Kidney (tissue), 14 donors: ENCODE data around the gene VAMP8. TPM values are rescaled to one million over a fixed set of nuclear protein-coding genes. Genes with fewer than 3 reads are reported as not detected.

Source experiments
- DNase-seq, 5 donors: peaks; one replicate each; pipeline ENCODE4 v3.0.0-alpha.2; 2013 to 2020
- FAIRE-seq: peaks from 2 replicates; lab custom pipeline; 2012; peaks lifted over from hg19 to GRCh38; lab: Jason Lieb, UNC
- H3K27ac ChIP-seq, 2 donors: one replicate each; pipeline ENCODE4 v1.7.0; 2013; ENCODE audit warnings: low read depth in 2 of 2, low read length in 2 of 2, inconsistent platforms in 1 of 2
- H3K27me3 ChIP-seq: one replicate; pipeline ENCODE4 v1.7.1; 2013; ENCODE audit warnings: low read length, inconsistent platforms; ENCODE audit not compliant: control insufficient read depth, insufficient read depth
- H3K36me3 ChIP-seq, 3 donors: one replicate each; pipeline versions ENCODE4 v1.7.0 to v1.7.1; 2013; ENCODE audit warnings: low read length in 3 of 3, control low read depth in 1 of 3, inconsistent platforms in 1 of 3; ENCODE audit not compliant: insufficient read depth in 3 of 3, control insufficient read depth in 2 of 3
- H3K4me1 ChIP-seq, 3 donors: one replicate each; pipeline versions ENCODE4 v1.7.0 to v1.7.1; 2013; ENCODE audit warnings: low read length in 3 of 3, inconsistent platforms in 1 of 3, low read depth in 1 of 3; ENCODE audit not compliant: control insufficient read depth in 2 of 3, insufficient read depth in 2 of 3
- H3K4me3 ChIP-seq, 3 donors: one replicate each; pipeline versions ENCODE4 v1.7.0 to v1.8.1; 2013; ENCODE audit warnings: low read length in 3 of 3, control low read depth in 1 of 3, inconsistent platforms in 1 of 3
- H3K9ac ChIP-seq, 3 donors: one replicate each; pipeline versions ENCODE4 v1.7.0 to v1.7.1; 2013; ENCODE audit warnings: low read length in 3 of 3, control low read depth in 1 of 3, inconsistent platforms in 1 of 3
- H3K9me3 ChIP-seq, 3 donors: one replicate each; pipeline versions ENCODE4 v1.7.0 to v1.7.1; 2013; ENCODE audit warnings: low read length in 3 of 3, control low read depth in 1 of 3, inconsistent platforms in 1 of 3; ENCODE audit not compliant: control insufficient read depth in 2 of 3, insufficient read depth in 1 of 3
- intact Hi-C: fragments of 100-400 bp; cut with DNase I; formaldehyde crosslinking; loops from one replicate; pipeline ENCODE4 v1.11.1; 2022
- polyA plus RNA-seq: library from polyadenylated mRNA; stranded (reverse); fragments of 350-450 nt; fragmentation: Illumina TruSeq; extraction: RNeasy Lipid Tissue Mini Kit (QIAGEN cat#74804); gene quantifications from one replicate; pipeline ENCODE4 v1.2.3, GENCODE V29; 2014; ENCODE audit warnings: low read depth, low replicate concordance; ENCODE audit not compliant: insufficient read depth
- total RNA-seq: library from RNA; stranded (reverse); fragmentation: NEBNext Ultra II Directional; extraction: Animal tissue kit (Norgen Biotek cat#: 25700); gene quantifications from one replicate; pipeline ENCODE4 v1.2.1, GENCODE V29; 2021
- TF ChIP-seq, protein P1 (sequence below): IDR thresholded peaks from 3 replicates; pipeline ENCODE4 v1.5.1; 2012; ENCODE audit warnings: mild to moderate bottlenecking, moderate library complexity, borderline replicate concordance; ENCODE audit not compliant: insufficient read depth; ENCODE audit errors: extremely low read depth
- donor health status: control.
- donor health status: control.
- donor health status: control.
- donor health status: control.
- donor health status: control.
- donor health status: DM: yes; HTN: yes; CAD: no.
- donor health status: Normal renal cell carcinoma (clear cell type).

The VAMP8 gene
- total and polyA plus RNA-seq, 2 donors from 2014 or later: 196 to 604 TPM

DNA sequence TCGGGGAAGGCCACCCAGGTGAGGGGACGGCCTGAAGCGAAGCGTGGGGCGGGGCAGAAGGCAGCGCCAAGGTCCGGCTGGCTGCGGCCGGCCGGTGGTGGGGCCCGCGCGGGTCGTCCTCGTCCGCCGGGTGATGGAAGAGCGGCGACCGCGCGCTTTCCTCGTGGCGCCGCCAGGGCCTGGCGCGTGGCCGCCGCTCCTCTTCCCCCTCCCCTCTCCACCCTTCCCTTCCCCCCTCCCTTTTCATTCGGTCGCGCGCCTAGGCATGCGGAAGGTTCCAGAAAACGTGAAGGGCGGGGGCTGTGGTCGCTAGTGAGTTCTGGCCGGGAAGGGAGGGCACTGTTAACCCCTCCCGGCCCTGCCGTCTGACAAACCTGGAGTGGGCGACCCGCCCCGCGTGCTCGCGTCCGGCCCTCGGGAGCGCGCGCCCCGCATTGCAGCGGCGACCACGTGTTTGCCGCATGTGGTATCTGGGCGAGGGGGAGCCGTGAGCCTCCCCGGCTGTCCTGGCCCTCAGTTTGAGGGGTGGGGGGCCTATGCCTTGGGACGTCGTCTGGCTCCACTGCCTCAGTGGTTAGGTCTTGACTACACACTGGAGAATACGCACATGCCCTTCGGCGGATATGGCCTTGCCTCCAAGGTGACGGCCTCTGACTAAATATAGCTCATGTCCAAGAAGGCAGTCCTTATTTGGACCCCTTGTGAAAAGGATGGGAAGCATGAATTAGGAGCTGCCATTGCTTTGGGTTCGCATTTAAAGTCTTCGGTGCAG lies 37.8 kb upstream of the VAMP8 start:
- TF ChIP-seq, protein P1, sequence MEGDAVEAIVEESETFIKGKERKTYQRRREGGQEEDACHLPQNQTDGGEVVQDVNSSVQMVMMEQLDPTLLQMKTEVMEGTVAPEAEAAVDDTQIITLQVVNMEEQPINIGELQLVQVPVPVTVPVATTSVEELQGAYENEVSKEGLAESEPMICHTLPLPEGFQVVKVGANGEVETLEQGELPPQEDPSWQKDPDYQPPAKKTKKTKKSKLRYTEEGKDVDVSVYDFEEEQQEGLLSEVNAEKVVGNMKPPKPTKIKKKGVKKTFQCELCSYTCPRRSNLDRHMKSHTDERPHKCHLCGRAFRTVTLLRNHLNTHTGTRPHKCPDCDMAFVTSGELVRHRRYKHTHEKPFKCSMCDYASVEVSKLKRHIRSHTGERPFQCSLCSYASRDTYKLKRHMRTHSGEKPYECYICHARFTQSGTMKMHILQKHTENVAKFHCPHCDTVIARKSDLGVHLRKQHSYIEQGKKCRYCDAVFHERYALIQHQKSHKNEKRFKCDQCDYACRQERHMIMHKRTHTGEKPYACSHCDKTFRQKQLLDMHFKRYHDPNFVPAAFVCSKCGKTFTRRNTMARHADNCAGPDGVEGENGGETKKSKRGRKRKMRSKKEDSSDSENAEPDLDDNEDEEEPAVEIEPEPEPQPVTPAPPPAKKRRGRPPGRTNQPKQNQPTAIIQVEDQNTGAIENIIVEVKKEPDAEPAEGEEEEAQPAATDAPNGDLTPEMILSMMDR: no peak
- intact Hi-C loops: no loop called here
- Histone ChIP-seq H3K36me3 (peaks cover 17 to 36% (median 25%) of the 10 kb centered on the region in 3 donors), H3K27ac (peak overlapping the region; percentile 100), H3K4me1 (peaks cover 11 to 18% (median 14%) of the 10 kb centered on the region in 3 donors), H3K9me3 (no peaks in the 10 kb centered on the region), H3K9ac (peak overlapping the region; percentile 95 to 100 (median 96)), H3K4me3 (peak overlapping the region; percentile 88 to 97 (median 97)), H3K27me3 (no peaks in the 10 kb centered on the region)
- no peak for FAIRE-seq
- peak; percentile 76 to 94 (median 88) for DNase-seq

DNA sequence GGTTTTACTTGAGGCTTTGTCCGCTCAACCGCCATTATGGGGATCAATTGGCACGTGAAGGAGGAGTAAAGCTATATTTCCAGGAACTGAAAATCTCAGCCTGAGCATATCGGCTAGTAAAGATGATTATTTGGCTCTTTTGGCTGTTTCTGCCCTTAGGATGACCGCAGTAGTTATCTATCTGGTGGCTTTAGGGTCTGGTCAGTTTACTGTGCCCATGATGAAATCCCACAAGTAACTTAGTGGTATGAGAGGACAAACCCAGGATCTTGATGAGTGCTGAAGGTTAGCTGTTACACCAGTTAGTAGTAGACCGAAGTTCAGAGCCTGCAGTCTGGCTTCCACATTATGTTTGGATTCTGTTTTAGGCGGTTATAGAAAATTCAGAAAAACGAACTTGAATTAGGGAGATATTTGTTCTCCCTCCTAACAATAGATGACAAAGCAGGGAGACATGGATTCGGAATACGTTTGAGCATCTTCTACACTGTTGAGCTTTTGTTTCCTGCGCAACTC lies 37.2 kb upstream of the VAMP8 start:
- DNase-seq (peak in 1 of 5 donors; percentile 37), FAIRE-seq (no peak)
- Histone ChIP-seq H3K27ac (peak overlapping the region; percentile 100), H3K27me3 (no peaks in the 10 kb centered on the region), H3K9ac (peak overlapping the region; percentile 95 to 100 (median 96)), H3K9me3 (no peaks in the 10 kb centered on the region), H3K4me1 (peaks cover 11 to 18% (median 14%) of the 10 kb centered on the region in 3 donors), H3K4me3 (peak overlapping the region; percentile 88 to 97 (median 97)), H3K36me3 (peaks cover 19 to 40% (median 26%) of the 10 kb centered on the region in 3 donors)
- intact Hi-C loops: no loop called here
- TF ChIP-seq, protein P1: no peak

DNA sequence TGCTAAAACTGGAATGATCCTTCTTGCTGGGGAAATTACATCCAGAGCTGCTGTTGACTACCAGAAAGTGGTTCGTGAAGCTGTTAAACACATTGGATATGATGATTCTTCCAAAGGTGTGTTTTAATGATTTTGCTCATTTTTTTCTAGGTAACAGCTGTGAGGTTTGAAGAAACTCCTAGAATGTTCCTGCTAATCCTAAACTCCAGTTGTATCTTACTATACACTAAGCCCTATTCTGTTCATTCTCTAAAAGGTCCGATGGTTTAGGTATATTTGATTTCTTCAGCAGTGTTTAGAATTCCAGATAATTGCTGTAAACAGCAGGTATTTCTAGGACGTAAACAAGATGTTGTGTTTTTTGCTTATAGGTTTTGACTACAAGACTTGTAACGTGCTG lies 36.1 kb upstream of the VAMP8 start:
- DNase-seq (no peak), FAIRE-seq (no peak)
- Histone ChIP-seq H3K4me3 (peak overlapping the region; percentile 88 to 97 (median 97)), H3K9me3 (no peaks in the 10 kb centered on the region), H3K27ac (peak overlapping the region in 1 of 2 donors; percentile 6), H3K36me3 (peaks cover 23 to 49% (median 32%) of the 10 kb centered on the region in 3 donors), H3K27me3 (no peaks in the 10 kb centered on the region), H3K9ac (peak overlapping the region in 2 of 3 donors; percentile 24 to 34), H3K4me1 (peaks cover 11 to 18% (median 14%) of the 10 kb centered on the region in 3 donors)
- intact Hi-C loops: no loop called here
- TF ChIP-seq, protein P1: no peak
